Spleen (tissue), 7 donors: ENCODE data around the gene TNNI3K.

Source experiments
- CTCF ChIP-seq, 11 experiments: fragments of 200-600 bp in 7 of 11; fragments of 450-650 bp in 4 of 11; sonication (generic) in 4 of 11; IDR thresholded peaks in 8 of 11; conservative IDR thresholded peaks in 3 of 11; 1 replicate in 7 of 11; 2 replicates in 4 of 11; pipeline versions ENCODE4 v1.4.0 to v1.8.0; 2016 to 2021; ENCODE audit warnings: antibody characterized with exemption in 11 of 11, inconsistent platforms in 4 of 11, mild to moderate bottlenecking in 1 of 11
- POLR2A ChIP-seq, 3 donors: fragments of 450-650 bp; IDR thresholded peaks; one replicate each; pipeline ENCODE4 v1.5.1; 2017; ENCODE audit warnings: antibody characterized with exemption in 3 of 3, mild to moderate bottlenecking in 1 of 3
- POLR2AphosphoS5 ChIP-seq, 3 donors: sonication (generic); formaldehyde crosslinking; IDR thresholded peaks; one replicate each; pipeline ENCODE4 v1.5.1; 2017; ENCODE audit warnings: antibody characterized with exemption in 3 of 3
- donor health status: DM: no; HTN: no; CAD: no; lungs with moderate emphysema.
- donor health status: DM: no; HTN: no; CAD: no.
- donor health status: DM: no; HTN: no; CAD: no.

GRCh38 chr1:74453277-74453676 lies 218.1 kb downstream of the TNNI3K start:
- TF ChIP-seq CTCF (IDR thresholded peaks at IDR 0.05 in 8 of 11, conservative IDR thresholded peaks at IDR 0.05 in 3 of 11) (no peak), POLR2A (IDR thresholded peaks at IDR 0.05) (no peak), POLR2AphosphoS5 (IDR thresholded peaks at IDR 0.05) (no peak)
